C4-2B (cell line): ENCODE data around the gene POLN.

ENCODE experiments used
- CTCF ChIP-seq: fragments of 450-650 bp; conservative IDR thresholded peaks from 2 replicates; pipeline ENCODE4 v1.5.1; 2017; ENCODE audit warnings: mild to moderate bottlenecking
- ZFX ChIP-seq: fragments of 450-650 bp; IDR thresholded peaks from 2 replicates; pipeline ENCODE4 v1.6.1; 2017

- TF ChIP-seq CTCF (no peak), ZFX (no peak)
These were observed 69.2 kb downstream of the POLN start for GRCh38 chr4:2172627-2173231.
